Osteoblast (primary cell): ENCODE results near the gene SULT2B1. TPM values are rescaled to one million over a fixed set of nuclear protein-coding genes. Genes with fewer than 3 reads are reported as not detected.

Experiments used
- DNase-seq: peaks from one replicate; pipeline ENCODE4 v3.0.0; 2011; ENCODE audit warnings: low spot score, mixed read lengths; ENCODE audit not compliant: insufficient read length; ENCODE audit errors: missing footprints
- H2AFZ ChIP-seq: 2 replicates; pipeline ENCODE4 v1.6.0; 2011; ENCODE audit warnings: mild to moderate bottlenecking, low read length
- H3K27ac ChIP-seq: 2 replicates; pipeline ENCODE4 v1.5.1; 2011; ENCODE audit warnings: mild to moderate bottlenecking, low read depth, low read length, moderate library complexity
- H3K27me3 ChIP-seq: 2 replicates; pipeline ENCODE4 v1.6.0; 2012; ENCODE audit warnings: mild to moderate bottlenecking, control low read depth, inconsistent platforms, low read length, moderate library complexity; ENCODE audit not compliant: insufficient read depth
- H3K36me3 ChIP-seq: 2 replicates; pipeline ENCODE4 v1.5.1; 2011; ENCODE audit warnings: mild to moderate bottlenecking, low read length, control low read depth, moderate library complexity; ENCODE audit not compliant: insufficient read depth
- H3K4me1 ChIP-seq: 2 replicates; pipeline ENCODE4 v1.5.1; 2011; ENCODE audit warnings: mild to moderate bottlenecking, low read length, control low read depth, moderate library complexity; ENCODE audit not compliant: insufficient read depth
- H3K4me2 ChIP-seq: 2 replicates; pipeline ENCODE4 v1.6.0; 2011; ENCODE audit warnings: mild to moderate bottlenecking, low read length; ENCODE audit not compliant: insufficient read depth
- H3K4me3 ChIP-seq: fragments of 200-600 bp; sonication (generic); 3 replicates; pipeline ENCODE4 v1.5.1; 2012; ENCODE audit warnings: mild to moderate bottlenecking, low read length, inconsistent platforms; ENCODE audit not compliant: insufficient read depth
- H3K79me2 ChIP-seq: 2 replicates; pipeline ENCODE4 v1.6.0; 2012; ENCODE audit warnings: mild to moderate bottlenecking, low read length, control low read depth, inconsistent platforms; ENCODE audit not compliant: insufficient read depth
- H3K9me3 ChIP-seq: 2 replicates; pipeline ENCODE4 v1.5.1; 2011; ENCODE audit warnings: low read depth, low read length, control low read depth
- H4K20me1 ChIP-seq: 2 replicates; pipeline ENCODE4 v1.6.0; 2012; ENCODE audit warnings: mild to moderate bottlenecking, low read length, control low read depth; ENCODE audit not compliant: insufficient read depth
- CTCF ChIP-seq: IDR thresholded peaks from 2 replicates; pipeline ENCODE4 v1.5.1; 2011; ENCODE audit warnings: mild to moderate bottlenecking, low read depth, low read length, moderate library complexity; ENCODE audit errors: extremely low read depth
- total RNA-seq: library from RNA; depleted of rRNA; stranded (reverse); fragments of >200 nt; gene quantifications from 2 replicates; pipeline ENCODE4 v1.2.3, GENCODE V29; 2012

SULT2B1 gene
- total RNA-seq, 1 donor = under 0.01 TPM

DNA sequence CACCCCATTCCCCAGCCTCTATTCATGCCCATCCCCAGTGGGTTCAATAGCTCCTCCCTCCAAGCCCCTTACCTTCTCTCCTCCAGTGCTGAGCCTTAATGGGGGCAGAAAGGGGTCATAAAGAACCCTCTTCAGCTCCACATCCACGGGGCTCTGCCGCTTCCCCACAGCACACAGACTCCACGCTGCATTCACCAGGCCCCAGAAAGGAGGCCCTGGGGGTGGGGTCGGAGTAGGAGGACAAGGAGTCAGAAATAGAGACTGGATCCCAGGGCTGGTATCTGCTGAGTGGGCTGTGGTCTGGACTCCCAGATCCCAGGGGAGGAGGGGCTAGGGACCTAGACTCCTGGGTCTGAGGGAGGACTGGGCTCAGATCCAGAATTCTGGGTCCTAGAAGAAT, 92.4 kb downstream of the SULT2B1 start:
- Histone ChIP-seq H3K4me3 (no peak overlapping the region), H3K4me2 (no peak overlapping the region), H2AFZ (no peak overlapping the region), H3K79me2 (no peaks in the 10 kb centered on the region), H4K20me1 (no peaks in the 10 kb centered on the region), H3K9me3 (no peaks in the 10 kb centered on the region), H3K27me3 (peaks cover 3% of the 10 kb centered on the region), H3K36me3 (no peaks in the 10 kb centered on the region), H3K4me1 (peaks cover 21% of the 10 kb centered on the region), H3K27ac (no peak overlapping the region)
- TF ChIP-seq CTCF = no peak
- DNase-seq = no peak

DNA sequence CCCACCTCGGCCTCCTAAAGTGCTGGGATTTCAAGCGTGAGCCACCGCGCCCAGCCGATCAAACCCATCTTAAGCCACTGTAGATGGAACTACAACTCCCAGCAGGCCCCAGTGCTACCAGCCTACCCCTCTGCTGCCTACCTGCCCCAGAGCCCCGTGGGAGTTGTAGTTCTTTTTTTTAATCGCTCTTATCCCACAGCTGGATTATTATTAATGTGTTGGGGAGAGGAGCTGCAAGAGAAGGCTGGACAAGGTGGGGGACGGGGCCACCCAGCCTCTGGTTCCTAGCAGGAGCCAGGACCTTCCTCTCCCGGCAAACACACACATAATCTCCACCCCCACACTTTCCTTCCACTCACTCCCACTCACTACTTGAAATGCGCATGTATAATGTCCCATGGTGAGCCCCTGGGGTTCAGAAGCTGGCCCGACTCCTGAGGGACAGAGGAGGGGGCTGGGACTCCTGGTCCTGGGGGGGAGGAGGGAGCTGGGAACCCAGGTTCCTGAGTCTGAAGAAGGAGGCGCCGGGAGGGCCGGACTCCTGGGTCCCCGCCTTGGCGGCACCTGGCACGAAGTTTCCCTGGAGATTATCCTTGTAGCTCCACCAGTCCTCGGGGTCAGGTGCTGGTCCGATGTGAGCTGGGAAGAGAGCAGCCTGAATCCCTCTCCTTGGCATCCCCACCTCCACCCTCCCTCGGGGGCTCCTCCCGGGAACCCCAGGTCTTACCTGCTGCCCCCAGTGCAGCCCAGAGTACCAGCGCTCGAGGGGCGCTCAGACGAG, 93.1 kb downstream of the SULT2B1 start:
- TF ChIP-seq CTCF = no peak
- Histone ChIP-seq H3K79me2 (no peaks in the 10 kb centered on the region), H2AFZ (no peak overlapping the region), H3K36me3 (no peaks in the 10 kb centered on the region), H3K4me3 (peak overlapping the region; percentile 70), H3K27ac (no peak overlapping the region), H3K27me3 (peaks cover 3% of the 10 kb centered on the region), H3K9me3 (no peaks in the 10 kb centered on the region), H3K4me1 (peaks cover 24% of the 10 kb centered on the region), H3K4me2 (peak overlapping the region; percentile 76), H4K20me1 (no peaks in the 10 kb centered on the region)
- DNase-seq = peak; percentile 91

- no peaks in the 10 kb centered on the region for H4K20me1 ChIP-seq
These were observed 93.6 kb downstream of the SULT2B1 start for GRCh38 chr19:48645620-48646000.

More at GRCh38 chr19:48645620-48646000, 93.6 kb downstream of the SULT2B1 start:
- Histone ChIP-seq H2AFZ (peak overlapping the region; percentile 87), H3K4me1 (peaks cover 24% of the 10 kb centered on the region), H3K9me3 (no peaks in the 10 kb centered on the region), H3K36me3 (no peaks in the 10 kb centered on the region), H3K4me2 (peak overlapping the region; percentile 76), H3K27ac (no peak overlapping the region), H3K79me2 (no peaks in the 10 kb centered on the region), H3K4me3 (peak overlapping the region; percentile 70), H3K27me3 (peaks cover 3% of the 10 kb centered on the region)
- TF ChIP-seq CTCF = no peak
- DNase-seq = peak; percentile 74
